Kidney tubule cell (primary cell): ENCODE data around the gene LRRC3.
A peak's percentile ranks its signal among the peaks of the same experiment; 100 is the strongest.

ENCODE experiments used
- DNase-seq: peaks from one replicate; pipeline ENCODE4 v3.0.0-alpha.2; 2018; ENCODE audit warnings: low spot score

LRRC3 gene

DNA sequence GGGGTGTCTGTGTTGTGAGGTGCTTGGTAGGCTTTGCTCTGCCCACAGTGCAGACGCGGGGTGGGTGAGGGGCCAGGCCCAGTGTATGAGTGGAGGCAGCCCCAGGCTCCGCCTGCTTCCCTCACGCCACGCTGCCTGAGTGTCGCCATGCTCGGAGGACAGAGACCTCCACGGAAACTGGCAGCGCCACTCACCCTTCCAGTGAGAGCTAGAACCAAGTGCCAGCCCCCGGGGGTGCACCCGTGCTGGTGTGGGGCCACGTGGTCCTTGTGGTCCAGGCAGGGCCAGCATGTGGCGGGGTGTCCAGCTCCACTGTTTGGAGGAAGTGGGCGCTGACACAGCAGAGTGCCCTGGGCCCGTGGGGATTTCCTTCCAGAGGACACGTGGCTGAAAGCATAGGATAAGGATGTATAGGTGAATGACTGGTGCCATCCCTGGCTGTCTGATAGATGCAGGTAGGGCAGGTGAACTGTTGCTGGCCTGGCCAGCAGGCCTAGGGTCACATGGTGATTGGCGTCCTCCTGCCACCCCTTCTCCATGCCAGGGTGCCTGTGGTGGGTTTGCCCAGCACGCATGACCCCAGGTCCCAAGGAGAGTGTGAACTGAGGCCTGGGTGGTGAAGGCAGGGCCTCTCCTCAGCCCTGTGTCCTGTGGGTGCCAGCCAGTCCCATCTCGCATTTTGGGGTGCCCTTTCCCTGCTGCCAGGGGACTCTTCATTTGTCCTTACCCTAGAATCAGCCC lies 3.8 kb downstream of the LRRC3 start:
- no peak for DNase-seq

GRCh38 chr21:44459712-44460440 lies 4.6 kb downstream of the LRRC3 start:
- no peak for DNase-seq

- no peak for DNase-seq
Measured at GRCh38 chr21:44460441-44460755, 5.1 kb downstream of the LRRC3 start.

- DNase-seq: no peak
Measured at GRCh38 chr21:44461005-44461404, 5.7 kb downstream of the LRRC3 start.

GRCh38 chr21:44461464-44462001 lies 6.2 kb downstream of the LRRC3 start:
- DNase-seq: peak; percentile 5

DNA sequence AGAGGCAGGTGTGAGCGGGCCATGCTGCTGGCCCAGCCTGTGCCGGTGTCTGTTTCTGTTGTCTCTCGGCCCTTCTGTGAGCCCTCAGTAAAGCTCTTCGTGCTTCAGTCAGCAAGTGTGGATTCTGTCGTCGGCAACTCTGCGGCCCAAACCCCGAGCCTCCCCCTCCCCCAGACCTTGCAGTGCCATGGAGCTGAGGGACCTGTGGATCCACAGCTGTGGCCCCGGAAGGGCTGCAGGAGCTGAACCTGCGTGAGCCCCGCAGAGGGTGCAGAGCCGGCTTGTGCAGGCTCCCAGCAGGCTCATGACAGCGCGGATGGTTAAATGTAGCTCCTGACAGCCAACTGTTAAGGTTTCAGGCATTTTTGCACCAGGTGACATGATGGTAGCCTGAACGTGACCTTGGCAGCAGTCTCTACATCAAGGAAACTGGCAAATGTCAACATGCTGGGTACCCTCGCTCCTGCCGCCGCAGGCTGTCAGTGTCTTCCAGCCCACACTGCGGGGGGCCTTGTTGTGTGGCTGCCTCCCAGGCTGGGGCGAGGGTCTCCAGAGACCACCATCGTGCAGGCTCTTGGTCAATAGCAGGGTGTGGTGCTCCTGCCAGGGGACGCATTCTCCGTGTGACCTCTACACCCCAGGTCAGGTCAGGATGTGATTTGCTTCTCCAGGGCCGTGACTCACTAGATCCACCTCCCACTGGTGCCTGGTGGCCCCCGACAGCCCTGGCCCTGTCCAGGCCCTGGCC lies 7.0 kb downstream of the LRRC3 start:
- DNase-seq: no peak

DNA sequence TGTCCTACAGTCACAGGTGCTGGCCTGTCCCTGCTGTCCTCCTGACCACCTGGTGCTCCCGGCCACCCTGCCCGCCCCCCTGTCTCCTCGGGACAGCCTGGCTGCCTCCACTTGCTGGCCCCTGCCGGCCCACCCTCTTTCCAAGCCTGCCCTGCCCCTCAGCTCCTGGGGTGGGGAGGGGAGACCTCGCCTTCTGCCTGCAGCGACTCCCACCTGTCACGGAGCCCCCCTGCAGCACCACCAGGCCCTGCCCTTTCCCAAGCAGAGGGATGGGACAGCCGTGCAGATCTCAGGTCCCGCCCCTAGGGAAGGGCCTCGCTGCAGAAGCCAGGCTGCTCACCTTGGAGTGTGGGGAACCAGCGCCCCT lies 7.5 kb downstream of the LRRC3 start:
- no peak for DNase-seq

- DNase-seq: no peak
Measured at GRCh38 chr21:44463724-44464123, 8.4 kb downstream of the LRRC3 start.

DNA sequence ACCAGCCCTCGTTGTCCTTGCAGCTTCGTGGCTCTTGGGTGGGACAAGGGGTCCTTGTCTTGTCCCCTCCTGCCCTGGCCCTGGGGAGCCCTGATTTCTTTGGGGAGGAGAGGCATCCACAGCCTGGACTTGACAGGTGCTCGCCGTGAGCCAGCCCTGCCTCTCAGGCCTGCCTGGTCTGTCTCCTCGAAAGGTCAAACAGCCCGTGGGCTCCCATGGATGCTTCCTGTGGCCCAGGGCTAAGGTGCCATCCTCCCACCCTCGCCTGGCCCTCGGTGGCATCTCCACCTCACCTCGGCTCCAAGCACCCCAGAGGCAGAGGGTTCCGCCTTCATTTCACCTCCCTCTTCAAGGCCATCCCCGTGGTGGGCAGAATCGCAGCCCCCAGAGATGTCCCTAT lies 9.0 kb downstream of the LRRC3 start:
- DNase-seq: no peak

- no peak for DNase-seq
Measured at GRCh38 chr21:44466351-44466954, 11.1 kb downstream of the LRRC3 start.

- DNase-seq: no peak
Measured at GRCh38 chr21:44466996-44467858, 11.9 kb downstream of the LRRC3 start.

GRCh38 chr21:44467859-44468195 lies 12.5 kb downstream of the LRRC3 start:
- no peak for DNase-seq

GRCh38 chr21:44471341-44471740 lies 16.0 kb downstream of the LRRC3 start:
- no peak for DNase-seq

- no peak for DNase-seq
Measured at GRCh38 chr21:44471996-44472395, 16.7 kb downstream of the LRRC3 start.

DNA sequence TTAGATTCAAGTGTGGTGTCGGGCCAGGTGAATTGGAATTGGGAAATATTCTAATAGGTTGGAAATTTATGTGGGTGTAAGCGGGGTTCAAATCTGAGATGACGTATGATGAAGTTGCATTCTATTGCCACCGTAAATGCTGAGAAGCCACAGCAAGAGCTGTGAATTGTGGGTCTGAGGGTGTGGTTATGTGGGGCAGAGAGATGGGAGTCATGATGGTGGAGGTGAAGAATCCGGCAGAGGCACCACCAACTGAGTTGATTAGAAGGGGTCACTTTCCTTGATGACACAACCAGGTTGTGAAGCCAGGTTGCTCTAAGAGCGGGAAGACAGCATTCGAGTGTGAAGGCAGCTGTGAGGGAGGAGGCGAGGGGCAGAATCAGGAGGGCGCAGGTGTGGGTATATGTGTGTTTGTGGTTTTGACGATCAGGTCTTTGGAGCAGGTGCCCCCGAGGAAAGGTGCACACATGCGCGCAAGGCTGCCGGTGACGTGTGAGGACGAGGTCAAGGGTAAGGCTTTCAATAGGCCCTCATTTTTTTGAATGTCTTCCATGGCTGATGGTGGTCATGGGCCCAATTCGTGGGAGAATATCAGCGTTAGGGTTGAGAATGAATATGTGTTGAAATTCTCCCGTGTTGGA lies 18.7 kb downstream of the LRRC3 start:
- DNase-seq: no peak

DNA sequence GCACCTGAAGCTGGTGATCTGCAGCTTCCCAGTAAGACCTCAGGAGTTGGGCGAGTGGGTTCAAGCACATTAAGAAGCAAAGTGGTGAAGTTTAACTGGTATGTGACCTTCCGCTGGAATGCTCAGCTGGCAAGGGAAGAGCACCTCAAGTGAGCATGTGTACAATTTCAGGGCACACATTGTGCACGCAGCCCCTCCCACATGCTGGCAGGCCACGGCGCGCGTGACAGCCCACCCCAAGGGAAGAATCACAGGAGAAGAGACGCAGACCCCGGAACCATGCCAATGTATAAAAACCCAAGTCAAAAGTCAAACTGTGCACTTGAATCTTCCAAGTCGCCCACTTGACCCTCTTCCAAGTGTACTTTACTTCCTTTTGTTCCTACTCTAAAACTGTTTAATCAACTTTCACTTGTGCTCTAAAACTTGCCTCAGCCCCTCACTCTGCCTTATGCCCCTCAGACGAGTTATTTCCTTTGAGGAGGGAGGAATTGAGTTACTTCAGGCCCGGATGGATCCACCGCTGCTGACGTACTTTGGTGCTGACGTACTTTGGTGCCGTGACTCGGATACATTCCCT lies 20.0 kb downstream of the LRRC3 start:
- no peak for DNase-seq

DNA sequence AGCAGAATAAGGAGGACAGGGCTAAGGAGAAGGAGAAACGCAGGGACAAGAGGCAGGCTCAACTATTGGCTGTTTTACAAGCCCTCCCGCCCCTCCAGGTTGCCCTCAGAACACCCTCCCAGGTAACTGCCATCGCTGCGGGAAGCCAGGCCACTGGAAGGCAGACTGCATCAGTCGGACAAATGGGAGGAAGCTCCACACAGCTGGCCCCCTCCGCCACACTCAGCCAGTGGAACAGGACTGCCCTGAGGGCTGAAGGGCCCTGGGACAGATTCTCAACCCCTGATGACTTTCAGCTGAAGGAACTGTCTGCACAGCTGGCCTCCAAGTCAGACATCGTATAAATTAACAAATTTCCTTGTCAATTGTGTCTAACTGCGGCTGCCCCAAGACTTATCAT lies 21.8 kb downstream of the LRRC3 start:
- no peak for DNase-seq

DNA sequence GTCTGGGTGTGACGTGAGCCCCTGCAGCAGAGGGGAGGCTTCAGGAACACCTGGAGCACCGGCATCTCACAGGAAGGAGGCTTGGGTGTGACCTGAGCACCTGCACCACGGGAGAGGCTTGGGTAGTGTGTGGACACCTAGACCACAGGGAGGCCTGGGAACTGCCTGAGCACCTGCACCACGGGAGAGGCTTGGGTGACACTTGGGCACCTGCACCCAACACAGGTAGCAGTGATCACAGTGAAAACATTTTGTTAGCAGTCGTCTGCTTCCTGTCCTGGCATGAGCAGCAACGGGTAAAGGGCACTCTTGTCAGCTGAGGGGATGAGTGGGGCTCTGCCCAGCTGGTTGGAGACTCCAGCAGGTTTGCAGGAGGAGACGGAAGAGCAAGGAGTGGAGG lies 22.4 kb downstream of the LRRC3 start:
- no peak for DNase-seq

DNA sequence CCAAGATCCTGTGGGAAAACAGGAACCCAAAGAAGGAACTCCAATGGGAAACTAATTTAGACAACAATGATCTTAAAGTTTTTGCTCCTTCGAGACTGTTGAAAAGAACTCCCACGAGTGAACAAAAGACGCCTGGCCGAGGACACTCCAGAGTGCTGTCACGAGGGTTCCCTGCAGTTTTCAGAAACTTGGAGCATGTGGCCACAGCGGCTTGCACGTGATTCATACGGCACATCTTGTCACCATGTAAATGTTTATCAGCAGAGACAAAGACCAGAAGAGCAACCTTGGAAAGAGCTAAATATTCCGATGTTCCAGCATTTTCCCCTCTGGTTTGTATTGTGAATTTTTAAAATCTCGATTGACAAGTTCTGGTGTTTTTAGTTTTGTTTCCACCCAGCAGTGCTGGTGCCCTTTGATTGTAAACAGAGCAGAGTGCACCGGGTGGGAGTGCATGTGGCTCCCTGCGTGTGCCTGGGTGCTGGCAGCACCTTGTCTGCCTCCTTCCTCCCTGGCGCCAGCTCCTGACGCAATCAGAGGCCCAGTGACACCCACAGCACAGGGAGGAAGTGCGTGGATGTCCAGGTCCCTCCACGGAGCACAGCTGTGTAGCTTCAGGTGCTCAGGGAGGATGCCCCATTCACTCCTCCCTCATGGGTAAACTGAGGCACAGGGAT lies 23.0 kb downstream of the LRRC3 start:
- DNase-seq: no peak

GRCh38 chr21:44478801-44479167 lies 23.5 kb downstream of the LRRC3 start:
- no peak for DNase-seq
